Fibroblast of skin of left biceps (primary cell): ENCODE results near the gene ARPIN.
A peak's percentile ranks its signal among the peaks of the same experiment; 100 is the strongest.
"Not testable (repeated sequence)": the region's sequence is repeated elsewhere in the genome, so short reads cannot be mapped to it uniquely, and the experiment has no call there.

Experiments
- DNase-seq, 2 experiments: peaks; one replicate each; pipeline ENCODE4 v3.0.0-alpha.2; 2013; ENCODE audit warnings: low read depth in 2 of 2

ARPIN gene

DNA sequence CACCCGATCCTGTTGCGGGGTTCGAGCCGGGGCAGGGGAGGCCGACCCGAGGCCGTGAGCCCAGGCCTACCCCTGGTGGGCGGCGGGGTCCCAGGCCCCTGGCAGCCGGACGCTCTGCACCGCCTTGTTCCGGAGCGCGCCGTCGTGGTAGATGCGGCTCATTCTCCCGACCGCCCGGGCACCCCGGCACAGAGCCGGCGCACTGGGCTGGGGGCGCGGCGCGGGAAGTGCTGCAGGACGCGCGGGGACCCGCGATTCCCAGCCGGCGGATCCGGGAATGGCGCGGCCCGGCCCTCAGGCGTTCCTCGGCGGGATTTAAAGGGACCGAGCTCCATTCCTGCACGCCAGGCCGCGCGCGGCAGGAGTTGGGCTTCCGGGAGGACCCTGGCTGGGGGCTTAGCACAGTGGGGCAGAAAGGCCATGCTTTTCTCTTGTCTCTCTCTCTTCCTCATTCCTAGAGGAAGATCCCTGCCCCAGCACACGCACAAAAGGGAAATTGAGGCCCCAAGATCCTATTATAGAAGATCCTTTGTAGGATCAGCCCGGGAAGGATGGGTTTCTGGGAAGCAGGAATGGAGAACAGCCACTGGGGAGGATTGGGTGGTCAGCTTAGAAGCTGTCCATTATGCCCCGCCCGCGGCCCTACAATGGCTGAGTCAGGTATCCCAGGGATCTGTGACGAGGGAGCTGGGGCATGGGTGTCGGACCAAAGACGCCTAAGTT, at the start of gene ARPIN:
TSS of gene ARPIN (minus strand) at position 279 of the 723 bp plus-strand sequence. CDS start at position 162, 117 bp downstream.
- no peak for DNase-seq

DNA sequence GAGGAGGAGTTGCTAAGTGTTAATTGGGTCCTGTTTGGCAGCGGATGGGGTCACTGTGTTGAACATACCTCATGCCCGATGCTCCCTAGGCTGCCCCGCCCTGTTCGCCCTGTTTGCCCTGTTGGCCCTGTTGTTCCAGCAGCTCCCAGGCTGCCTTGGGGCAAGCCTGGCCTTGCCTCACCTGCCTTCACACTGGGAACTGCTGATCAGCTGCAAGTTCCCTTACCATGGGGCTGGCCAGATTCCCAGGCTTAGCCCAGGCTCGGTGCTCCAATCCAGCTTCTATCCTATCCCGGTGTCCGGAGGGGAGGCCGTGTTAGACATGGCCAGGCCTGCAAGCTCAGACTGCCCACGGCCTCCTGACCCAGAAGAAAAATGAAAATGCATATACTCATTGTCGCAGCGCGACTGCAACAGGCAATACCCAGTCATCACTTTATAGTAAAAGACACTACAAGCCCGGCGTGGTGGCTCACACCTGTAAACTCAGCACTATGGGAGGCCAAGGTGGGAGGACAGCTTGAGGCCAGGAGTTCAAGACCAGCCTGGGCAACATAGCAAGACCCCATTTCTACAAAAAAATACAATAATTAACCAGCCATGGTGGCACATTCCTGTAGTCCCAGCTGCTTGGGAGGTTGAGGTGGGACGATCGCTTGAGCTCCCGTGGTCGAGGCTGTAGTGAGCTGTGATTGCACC, 45.5 kb upstream of the ARPIN start:
- DNase-seq = no peak

DNA sequence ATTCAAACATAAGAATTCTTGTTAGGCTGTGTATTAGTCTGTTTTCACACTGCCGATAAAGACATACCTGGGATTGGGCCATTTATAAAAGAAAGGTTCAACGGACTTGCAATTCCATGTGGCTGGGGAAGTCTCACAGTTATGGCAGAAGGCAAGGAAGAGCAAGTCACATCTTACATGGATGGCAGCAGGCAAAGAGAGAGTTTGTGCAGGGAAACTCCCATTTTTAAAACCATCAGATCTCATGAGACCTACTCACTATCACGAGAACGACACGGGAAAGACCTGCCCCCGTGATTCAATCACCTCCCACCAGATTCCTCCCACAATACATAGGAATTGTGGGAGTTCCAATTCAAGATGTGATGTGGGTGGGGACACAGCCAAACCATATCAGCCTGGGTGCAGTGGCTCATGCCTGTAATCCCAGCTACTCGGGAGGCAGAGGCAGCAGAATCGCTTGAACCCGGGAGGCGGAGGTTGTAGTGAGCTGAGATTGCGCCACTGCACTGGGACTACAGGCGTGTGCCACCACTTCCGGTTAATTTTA, 42.8 kb upstream of the ARPIN start:
- not testable (repeated sequence) for DNase-seq

GRCh38 chr15:89954541-89954940, 41.8 kb upstream of the ARPIN start:
- no peak for DNase-seq

DNA sequence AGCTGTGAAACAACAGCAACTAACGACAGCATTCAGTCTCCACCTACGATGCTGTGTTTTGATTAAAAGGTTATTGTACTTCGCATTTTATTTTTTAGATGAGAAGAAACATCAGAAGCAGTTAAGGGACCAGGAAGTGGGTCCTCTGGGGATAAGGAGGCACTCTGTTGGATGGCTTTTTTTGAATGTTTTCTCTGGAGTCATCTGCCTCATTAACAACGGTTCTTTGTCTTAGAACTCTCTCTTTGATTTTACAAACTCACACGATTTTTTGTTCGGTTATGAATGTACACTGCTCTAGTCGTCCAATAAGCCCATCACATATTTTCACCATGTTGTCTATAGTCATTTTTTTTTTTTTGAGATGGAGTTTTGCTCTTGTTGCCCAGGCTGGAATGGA, 36.0 kb upstream of the ARPIN start:
- DNase-seq = no peak

- DNase-seq = no peak
Observed at GRCh38 chr15:89947385-89947784, 34.6 kb upstream of the ARPIN start.

DNA sequence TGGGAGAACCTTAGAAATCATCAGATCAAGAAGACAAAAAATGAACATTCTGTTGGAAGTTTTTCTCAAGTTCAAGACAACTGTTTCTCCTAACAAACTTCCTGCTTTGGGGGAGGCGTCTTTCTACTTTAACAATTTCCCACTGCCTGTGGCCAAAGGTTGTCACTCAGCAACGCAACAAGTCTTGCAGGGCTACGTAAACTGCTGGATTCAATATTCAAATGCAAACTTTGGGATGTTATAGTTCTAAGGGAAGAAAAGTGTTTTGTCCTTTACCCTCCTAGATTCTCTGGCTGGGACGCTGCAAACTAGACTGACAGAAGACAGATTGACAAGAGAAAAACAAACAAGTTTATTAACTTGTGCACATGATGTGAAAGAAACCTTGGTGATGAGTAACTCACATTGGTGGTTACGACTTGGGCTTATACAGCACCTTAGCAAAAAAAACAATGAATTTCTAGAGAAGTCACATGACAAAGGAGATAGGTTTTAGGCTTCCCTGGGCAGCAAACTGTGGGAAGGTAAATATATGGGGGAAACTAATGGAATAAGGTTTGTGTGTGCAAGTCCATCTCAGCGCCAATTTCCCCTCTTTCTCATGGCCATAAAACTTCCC, 34.0 kb upstream of the ARPIN start:
- DNase-seq = no peak

- DNase-seq = not testable (repeated sequence)
Observed at GRCh38 chr15:89943721-89944120, 31.0 kb upstream of the ARPIN start.

- no peak for DNase-seq
Observed at GRCh38 chr15:89939910-89940309, 27.2 kb upstream of the ARPIN start.

DNA sequence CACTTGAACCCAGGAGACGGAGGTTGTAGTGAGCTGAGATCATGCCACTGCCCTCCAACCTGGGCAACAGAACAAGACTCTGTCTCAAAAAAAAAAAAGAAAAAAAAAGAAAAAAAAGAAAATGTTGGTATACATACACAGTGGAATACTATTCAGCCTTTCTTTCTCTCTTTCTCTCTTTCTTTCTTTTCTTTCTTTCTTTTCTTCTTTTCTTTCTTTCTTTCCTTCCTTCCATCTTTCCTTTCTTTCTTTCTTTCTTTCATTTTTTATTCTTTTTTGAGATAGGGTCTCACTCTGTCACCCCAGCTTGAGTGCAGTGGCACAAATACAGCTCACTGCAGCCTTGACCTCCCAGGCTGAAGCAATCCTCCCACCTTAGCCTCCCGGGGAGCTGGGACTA, 26.6 kb upstream of the ARPIN start:
- not testable (repeated sequence) for DNase-seq

- no peak for DNase-seq
Observed at GRCh38 chr15:89937365-89938350, 24.9 kb upstream of the ARPIN start.

DNA sequence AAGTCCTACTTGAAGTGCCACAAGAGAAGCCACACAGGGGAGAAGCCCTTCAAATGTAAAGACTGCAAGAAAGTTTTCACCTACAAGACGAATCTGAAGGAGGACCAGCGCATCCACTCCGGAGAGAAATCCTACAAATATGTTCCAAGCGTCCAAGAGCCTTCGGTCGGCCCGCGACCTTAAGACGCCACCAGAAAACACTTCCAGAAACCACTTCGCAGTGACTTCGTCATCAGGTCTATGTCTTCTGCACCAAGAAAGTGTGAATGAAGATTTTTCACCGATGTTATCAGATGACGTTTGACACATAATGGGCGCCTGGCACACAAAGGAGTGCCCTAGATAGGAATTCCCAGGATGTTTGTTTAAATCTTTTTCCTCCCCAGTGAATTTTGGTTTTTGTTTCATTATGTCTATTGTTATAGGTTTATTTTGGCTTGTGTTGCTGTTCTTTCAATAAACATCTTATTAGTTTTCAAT, 24.1 kb upstream of the ARPIN start:
- DNase-seq = no peak

DNA sequence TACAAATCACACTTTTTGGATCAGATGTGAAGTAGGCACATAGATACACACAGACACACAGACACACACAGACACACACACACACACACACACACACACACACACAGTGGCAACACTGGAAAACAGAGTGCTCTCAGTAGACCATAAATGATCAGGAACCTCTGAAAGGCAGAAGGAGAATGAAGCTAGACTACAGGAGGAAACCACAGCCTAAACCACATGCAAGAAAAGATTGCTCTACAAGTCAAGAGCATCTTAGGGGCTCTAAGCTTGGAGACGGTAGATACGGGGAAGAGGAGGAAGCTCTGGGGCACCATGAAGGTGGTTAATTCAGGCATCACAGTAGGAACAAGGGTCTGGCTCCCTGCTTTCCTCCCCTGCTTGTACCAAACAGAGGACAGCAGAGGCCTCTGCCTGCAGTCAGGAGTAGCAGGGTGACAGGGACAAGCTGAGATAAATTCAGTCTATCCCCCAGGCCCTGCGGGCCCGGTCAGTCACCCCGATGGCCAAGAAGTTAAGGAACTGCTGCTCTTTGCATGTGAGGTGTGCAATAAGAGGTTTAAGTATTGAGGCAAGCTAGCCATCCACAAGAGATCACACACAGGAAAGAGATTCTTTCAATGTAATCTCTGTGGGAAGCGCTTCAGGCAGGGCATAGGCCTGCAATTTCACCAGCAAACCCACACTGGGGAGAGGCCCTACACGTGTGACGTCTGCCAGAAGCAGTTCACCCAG, 23.5 kb upstream of the ARPIN start:
- DNase-seq = no peak

- DNase-seq = no peak
Observed at GRCh38 chr15:89932880-89933279, 20.1 kb upstream of the ARPIN start.

GRCh38 chr15:89928421-89928820, 15.7 kb upstream of the ARPIN start:
- DNase-seq = no peak

DNA sequence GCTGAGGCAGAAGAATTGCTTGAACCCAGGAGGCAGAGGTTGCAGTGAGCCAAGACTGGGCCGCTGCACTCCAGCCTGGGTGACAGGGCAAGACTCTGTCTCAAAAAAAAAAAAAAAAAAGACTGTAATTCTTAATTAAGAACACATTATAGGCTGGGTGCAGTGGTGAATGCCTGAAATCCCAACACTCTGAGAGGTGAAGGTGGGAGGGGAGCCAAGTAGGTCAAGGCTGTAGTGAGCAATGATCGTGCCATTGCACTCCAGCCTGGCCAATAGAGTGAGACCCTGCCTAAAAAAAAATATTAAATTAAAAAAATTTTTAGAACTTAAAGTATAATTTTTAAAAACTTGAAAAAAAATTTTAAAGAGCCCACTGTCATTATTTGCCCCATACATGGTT, 13.4 kb upstream of the ARPIN start:
- DNase-seq = peak; percentile 17 to 20

DNA sequence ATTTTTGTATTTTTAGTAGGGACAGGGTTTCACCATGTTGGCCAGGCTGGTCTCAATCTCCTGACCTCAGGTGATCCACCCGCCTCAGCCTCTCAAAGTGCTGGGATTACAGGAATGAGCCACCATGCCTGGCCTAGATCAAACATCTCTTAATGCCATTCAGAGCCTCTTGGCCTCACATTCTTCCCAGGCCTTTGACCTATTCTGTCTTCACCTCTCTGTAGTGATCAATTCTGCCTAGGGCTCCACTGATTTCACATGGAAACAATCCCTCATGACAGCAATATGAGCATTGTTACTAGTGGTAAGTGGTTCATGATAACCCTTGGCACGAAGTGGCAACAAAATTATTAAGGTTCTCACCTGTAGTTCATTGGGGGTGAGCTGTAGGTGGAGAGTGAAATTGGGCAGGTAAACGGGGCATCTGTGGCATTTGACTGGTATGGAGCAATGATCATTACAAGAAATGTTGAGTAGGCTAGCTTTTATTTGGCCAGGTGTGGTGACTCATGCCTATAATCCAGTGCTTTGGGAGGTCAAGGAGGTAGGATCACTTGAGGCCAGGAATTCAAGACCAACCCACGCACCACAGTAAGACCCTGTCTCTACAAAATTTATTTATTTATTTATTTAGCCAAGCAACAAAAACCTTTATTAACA, 4.8 kb upstream of the ARPIN start:
- DNase-seq = no peak

- DNase-seq = no peak
Observed at GRCh38 chr15:89916660-89917059, 3.9 kb upstream of the ARPIN start.

DNA sequence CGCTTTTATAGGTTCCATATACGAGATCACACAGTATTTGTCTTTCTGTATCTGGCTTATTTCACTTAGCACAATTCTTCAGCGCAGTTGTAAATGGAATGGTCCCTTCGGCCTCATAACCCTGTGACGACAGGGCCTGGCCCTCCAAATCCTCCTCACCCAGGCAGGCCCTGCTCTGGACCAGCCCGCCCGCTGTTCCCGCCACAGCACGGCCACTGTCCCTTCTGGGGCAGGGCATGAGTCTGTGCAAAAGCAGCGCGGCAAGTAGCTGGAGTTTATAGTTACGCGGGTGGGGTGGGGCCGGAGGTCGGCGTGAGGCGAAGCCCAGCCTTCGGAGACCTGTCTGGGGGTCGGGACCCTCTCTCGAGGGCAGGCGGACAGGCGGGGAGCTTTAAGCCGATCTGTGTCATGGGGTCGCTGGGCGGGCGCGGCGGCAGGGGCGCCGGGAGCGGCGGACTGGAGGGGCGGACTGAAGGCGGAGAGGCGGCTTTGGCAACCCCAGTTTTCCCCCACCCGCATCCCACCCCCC, 543 bp downstream of the ARPIN start:
- no peak for DNase-seq
